ENCODE measurements around the gene FAM83B.
"Not testable (repeated sequence)": the region's sequence is repeated elsewhere in the genome, so short reads cannot be mapped to it uniquely, and the experiment has no call there.

Gene FAM83B

GRCh38 chr6:54881891-54882290 lies 35.3 kb downstream of the FAM83B start:
- TF ChIP-seq ZNF202 (tag by site-specific recombination; IDR thresholded peaks at IDR 0.05; ENCODE audit: borderline replicate concordance), result peak; percentile 41; the same call in 1 of the 2 replicates
- TF ChIP-seq ZNF146 (tag by site-specific recombination; IDR thresholded peaks at IDR 0.05), result peak; percentile 98
- peak; percentile 79; the same call in 1 of the 2 replicates for TF ChIP-seq ZNF280D (tag by site-specific recombination; IDR thresholded peaks at IDR 0.05)
- peak; percentile 91 for TF ChIP-seq ZNF580 (tag by site-specific recombination; IDR thresholded peaks at IDR 0.05)
- TF ChIP-seq ZNF639 (tag by site-specific recombination; IDR thresholded peaks at IDR 0.05), result 0 out of 2 replicates have a peak, but pooled peaks have one; percentile 24
- H3K36me3 ChIP-seq (ENCODE audit: control insufficient read depth in 2 of 2, insufficient read depth in 1 of 2, low read length in 2 of 2); H3K9me3 ChIP-seq (ENCODE audit: control insufficient read depth, insufficient read depth, low read depth, low read length); H3K4me3 ChIP-seq (ENCODE audit: low read depth, low read length); POLR2A ChIA-PET; H3K27ac ChIP-seq (ENCODE audit: extremely low read depth, low read depth, low read length); CTCF ChIA-PET: not testable (repeated sequence)
- H3K4me1 ChIP-seq (ENCODE audit: control insufficient read depth, insufficient read depth, low read length), result peaks cover 27% of the 10 kb centered on the region

DNA sequence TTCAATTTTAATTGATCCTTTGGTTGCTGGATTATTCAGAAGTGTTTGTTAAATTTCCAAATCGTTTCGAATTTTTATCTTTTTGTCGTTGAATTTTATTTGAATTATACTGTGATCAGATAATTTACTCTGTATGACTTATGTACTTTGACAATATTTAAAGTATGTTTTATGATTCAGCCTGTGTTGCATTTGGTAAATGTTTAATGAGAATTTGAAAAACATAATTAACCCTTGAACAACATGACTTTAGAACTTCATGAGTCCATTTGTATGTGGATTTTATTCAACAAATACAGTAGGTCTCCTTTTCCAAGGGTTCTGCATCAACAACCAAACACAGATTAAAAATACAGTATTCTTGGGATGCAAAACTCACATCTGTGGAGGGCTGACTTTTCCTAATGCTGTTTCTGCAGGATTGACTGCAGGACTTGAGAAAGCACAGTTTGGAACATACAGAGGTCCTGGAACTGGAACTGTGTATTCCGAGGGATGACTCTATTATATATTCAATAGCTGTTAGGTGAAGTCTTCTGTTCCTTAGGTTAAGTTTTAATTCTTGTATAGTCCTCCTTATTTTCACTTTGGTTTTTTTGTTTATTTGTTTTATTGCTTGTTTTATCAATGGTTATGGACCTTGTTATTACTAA lies 40.5 kb downstream of the FAM83B start:
- Histone ChIP-seq H3K27ac (ENCODE audit: extremely low read depth, low read depth, low read length) (no peak overlapping the region), H3K9me3 (ENCODE audit: control insufficient read depth, insufficient read depth, low read depth, low read length) (no peaks in the 10 kb centered on the region; the same call in 1 of the 2 replicates), H3K4me3 (ENCODE audit: low read depth, low read length) (no peak overlapping the region), H3K36me3 (ENCODE audit: control insufficient read depth in 2 of 2, insufficient read depth in 1 of 2, low read length in 2 of 2) (no peaks in the 10 kb centered on the region), H3K4me1 (ENCODE audit: control insufficient read depth, insufficient read depth, low read length) (no peaks in the 10 kb centered on the region; the same call in 1 of the 2 replicates)
- ChIA-PET CTCF (interaction anchor here (0.6 kb wide), 1 partner anchor 171 kb away, joined by 5 read pairs; no protein-coding TSS in a partner anchor), POLR2A (no interaction called here)
- no peak for TF ChIP-seq ZNF394 (tag by site-specific recombination; IDR thresholded peaks at IDR 0.05; ENCODE audit: borderline replicate concordance)
- no peak for TF ChIP-seq SP7 (tag by site-specific recombination; IDR thresholded peaks at IDR 0.05)
- no peak for TF ChIP-seq GLIS1 (tag by site-specific recombination; IDR thresholded peaks at IDR 0.05)

DNA sequence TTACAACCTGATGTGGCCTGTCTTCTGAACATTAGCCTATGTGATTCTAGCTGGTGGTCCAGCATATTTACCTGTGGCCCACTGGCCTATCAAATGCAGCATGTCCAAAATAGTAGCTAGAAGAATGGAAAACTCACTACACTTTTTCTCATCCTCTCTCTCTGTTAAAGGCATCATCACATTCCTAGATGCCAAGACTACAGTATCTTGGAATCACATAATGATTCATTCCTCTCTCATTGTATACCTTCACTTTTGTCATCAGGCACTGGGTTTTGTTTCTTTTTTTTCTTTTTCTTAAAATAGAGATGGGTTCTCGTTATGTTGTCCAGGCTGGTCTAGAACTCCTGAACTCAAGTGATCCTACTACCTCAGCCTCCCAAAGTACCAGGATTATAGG lies 45.0 kb downstream of the FAM83B start:
- H3K9me3 ChIP-seq (ENCODE audit: control insufficient read depth, insufficient read depth, low read depth, low read length), result no peaks in the 10 kb centered on the region
- no peak overlapping the region for H3K4me3 ChIP-seq (ENCODE audit: low read depth, low read length)
- H3K36me3 ChIP-seq (ENCODE audit: control insufficient read depth in 2 of 2, insufficient read depth in 1 of 2, low read length in 2 of 2), result no peaks in the 10 kb centered on the region
- no peak overlapping the region for H3K27ac ChIP-seq (ENCODE audit: extremely low read depth, low read depth, low read length)
- H3K4me1 ChIP-seq (ENCODE audit: control insufficient read depth, insufficient read depth, low read length), result no peaks in the 10 kb centered on the region; the same call in 1 of the 2 replicates
- POLR2A ChIA-PET, result no interaction called here
- CTCF ChIA-PET, result interaction anchor here (0.6 kb wide), 1 partner anchor 37 kb away, joined by 3 read pairs; no protein-coding TSS in a partner anchor
- TF ChIP-seq ZFP69B (tag by site-specific recombination; IDR thresholded peaks at IDR 0.05) (no peak), ZNF501 (tag by site-specific recombination; IDR thresholded peaks at IDR 0.05) (no peak), ZNF830 (tag by site-specific recombination; IDR thresholded peaks at IDR 0.05; ENCODE audit: low read depth) (no peak), ZNF16 (tag by site-specific recombination; IDR thresholded peaks at IDR 0.05; ENCODE audit: low read depth) (no peak), ZNF148 (tag by site-specific recombination; IDR thresholded peaks at IDR 0.05; ENCODE audit: borderline replicate concordance) (no peak), ZNF416 (tag by site-specific recombination; IDR thresholded peaks at IDR 0.05) (no peak)
- TF ChIP-seq, protein P1, sequence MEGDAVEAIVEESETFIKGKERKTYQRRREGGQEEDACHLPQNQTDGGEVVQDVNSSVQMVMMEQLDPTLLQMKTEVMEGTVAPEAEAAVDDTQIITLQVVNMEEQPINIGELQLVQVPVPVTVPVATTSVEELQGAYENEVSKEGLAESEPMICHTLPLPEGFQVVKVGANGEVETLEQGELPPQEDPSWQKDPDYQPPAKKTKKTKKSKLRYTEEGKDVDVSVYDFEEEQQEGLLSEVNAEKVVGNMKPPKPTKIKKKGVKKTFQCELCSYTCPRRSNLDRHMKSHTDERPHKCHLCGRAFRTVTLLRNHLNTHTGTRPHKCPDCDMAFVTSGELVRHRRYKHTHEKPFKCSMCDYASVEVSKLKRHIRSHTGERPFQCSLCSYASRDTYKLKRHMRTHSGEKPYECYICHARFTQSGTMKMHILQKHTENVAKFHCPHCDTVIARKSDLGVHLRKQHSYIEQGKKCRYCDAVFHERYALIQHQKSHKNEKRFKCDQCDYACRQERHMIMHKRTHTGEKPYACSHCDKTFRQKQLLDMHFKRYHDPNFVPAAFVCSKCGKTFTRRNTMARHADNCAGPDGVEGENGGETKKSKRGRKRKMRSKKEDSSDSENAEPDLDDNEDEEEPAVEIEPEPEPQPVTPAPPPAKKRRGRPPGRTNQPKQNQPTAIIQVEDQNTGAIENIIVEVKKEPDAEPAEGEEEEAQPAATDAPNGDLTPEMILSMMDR (tag by site-specific recombination; IDR thresholded peaks at IDR 0.05), result no peak
- TF ChIP-seq, protein P2, sequence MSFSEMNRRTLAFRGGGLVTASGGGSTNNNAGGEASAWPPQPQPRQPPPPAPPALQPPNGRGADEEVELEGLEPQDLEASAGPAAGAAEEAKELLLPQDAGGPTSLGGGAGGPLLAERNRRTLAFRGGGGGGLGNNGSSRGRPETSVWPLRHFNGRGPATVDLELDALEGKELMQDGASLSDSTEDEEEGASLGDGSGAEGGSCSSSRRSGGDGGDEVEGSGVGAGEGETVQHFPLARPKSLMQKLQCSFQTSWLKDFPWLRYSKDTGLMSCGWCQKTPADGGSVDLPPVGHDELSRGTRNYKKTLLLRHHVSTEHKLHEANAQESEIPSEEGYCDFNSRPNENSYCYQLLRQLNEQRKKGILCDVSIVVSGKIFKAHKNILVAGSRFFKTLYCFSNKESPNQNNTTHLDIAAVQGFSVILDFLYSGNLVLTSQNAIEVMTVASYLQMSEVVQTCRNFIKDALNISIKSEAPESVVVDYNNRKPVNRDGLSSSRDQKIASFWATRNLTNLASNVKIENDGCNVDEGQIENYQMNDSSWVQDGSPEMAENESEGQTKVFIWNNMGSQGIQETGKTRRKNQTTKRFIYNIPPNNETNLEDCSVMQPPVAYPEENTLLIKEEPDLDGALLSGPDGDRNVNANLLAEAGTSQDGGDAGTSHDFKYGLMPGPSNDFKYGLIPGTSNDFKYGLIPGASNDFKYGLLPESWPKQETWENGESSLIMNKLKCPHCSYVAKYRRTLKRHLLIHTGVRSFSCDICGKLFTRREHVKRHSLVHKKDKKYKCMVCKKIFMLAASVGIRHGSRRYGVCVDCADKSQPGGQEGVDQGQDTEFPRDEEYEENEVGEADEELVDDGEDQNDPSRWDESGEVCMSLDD (tag by site-specific recombination; IDR thresholded peaks at IDR 0.05), result no peak

Measured in HEK293 (cell line).